GM19239 (cell line): ENCODE data around the gene HTR7.
"Not testable (repeated sequence)": the region's sequence is repeated elsewhere in the genome, so short reads cannot be mapped to it uniquely, and the experiment has no call there.

Experiments
- DNase-seq: peaks from one replicate; pipeline ENCODE4 v3.0.0; 2011; ENCODE audit warnings: low spot score; ENCODE audit not compliant: insufficient read length
- FAIRE-seq: peaks from 2 replicates; lab custom pipeline; 2011; peaks lifted over from hg19 to GRCh38; lab: Jason Lieb, UNC

Gene HTR7

GRCh38 chr10:90807106-90807505, 50.7 kb downstream of the HTR7 start:
- not testable (repeated sequence) for FAIRE-seq, DNase-seq

- FAIRE-seq (no peak), DNase-seq (no peak)
These were observed 51.2 kb downstream of the HTR7 start for GRCh38 chr10:90806677-90807076.

GRCh38 chr10:90805206-90805605, 52.6 kb downstream of the HTR7 start:
- FAIRE-seq, result no peak
- no peak for DNase-seq

- DNase-seq (no peak), FAIRE-seq (peak; percentile 8)
These were observed 53.5 kb downstream of the HTR7 start for GRCh38 chr10:90804354-90804753.

DNA sequence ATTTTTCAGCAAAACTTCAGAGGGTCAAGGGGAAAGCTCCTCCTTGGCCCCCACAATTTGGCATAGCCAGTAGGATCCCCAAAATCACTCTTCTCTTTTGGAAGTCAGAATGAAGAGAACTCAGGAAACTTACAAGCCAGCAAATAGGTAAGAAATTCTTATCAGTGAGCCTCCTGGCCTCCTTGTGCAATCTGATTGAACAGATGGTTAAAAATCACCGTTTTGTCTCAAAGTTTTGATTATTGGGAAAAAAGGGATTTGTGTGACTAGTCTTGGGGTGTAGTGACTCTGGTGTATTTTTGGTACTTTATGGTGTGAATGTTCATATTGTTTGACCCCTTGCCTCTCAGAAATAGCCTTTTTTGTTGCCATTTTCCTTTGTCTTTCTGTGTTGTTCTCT, 56.2 kb downstream of the HTR7 start:
- DNase-seq, result no peak
- FAIRE-seq, result no peak

DNA sequence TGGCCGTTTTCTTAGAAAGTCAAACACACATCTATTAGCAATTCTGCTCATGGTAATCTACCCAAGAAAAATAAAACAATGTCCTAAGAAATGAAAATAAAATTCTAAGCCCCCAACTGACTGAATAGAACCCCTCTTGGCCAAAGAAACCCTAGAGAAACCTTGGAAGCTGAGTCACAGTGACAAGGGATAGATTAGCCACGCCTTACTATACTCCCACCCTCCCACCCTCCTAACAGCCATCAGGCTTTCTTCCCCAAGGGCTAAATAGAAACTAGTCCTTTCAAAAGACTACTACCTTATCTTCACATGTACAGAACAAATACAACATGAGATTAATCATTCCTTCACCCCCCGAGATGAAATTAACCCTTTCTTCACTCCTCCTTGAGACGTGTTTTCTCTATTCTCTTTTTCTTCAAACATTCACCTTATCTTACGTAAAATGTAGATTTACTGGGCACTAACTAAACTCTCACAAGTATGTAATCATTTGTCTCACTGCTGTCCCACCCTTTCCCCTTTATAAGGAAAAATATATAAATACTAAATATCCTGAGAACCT, 57.5 kb downstream of the HTR7 start:
- FAIRE-seq, result no peak

GRCh38 chr10:90799172-90799571, 58.7 kb downstream of the HTR7 start:
- DNase-seq (no peak), FAIRE-seq (no peak)

More for the DNA sequence above, 57.5 kb downstream of the HTR7 start:
- DNase-seq, result no peak

DNA sequence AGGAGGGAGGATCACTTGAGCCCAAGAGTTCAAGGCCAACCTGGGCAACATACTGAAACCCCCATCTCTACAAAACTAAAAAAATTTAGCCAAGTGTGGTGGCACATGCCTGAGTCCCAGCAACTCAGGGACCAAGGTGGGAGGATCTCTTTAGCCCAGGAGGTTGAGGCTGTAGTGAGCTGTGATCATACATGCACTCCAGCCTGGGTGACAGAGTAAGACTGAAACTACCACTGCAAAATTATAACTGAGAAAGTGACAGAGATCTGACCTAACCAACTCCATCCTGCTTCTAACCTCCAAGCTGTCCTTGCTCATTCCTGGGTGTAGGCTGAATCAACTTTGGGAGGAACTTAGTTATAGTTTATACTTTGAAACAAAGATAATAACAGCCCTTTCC, 59.4 kb downstream of the HTR7 start:
- no peak for FAIRE-seq
- DNase-seq, result no peak

DNA sequence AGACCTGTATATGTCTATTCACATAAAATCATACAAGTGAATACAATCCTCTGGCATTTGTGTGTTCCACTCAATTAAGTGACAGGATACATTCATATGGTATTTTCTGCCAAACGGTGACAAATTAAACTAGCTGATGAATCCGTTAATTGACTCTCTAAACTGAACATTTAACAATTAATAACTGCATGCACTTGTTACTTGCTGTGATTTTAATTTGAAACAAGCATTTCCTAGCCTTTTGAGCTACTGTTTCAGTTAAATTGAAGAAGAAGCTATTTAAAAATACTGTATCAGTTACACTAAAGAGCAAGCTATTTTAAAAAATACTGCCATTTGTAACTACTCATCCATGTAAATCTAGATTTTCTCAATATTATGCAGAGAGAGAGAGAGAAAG, 67.4 kb downstream of the HTR7 start:
- FAIRE-seq, result no peak

DNA sequence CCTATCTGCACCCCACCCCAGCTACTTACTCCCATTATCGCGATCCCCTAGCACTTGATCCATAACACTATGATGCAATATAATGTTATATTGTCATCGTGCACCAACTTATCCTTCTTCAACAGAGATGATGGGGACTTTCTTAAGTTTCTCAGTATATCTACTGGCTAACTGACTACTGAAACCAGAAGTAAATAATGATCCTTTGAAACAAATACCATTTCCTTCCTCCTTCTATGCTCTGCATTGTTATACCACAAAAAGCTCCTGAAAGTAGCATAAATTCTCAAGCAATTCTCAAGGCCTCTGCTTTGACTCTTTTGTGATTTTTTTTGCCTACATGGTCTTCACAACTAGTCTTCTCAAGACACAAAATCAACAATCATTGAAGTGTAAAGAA, 68.9 kb downstream of the HTR7 start:
- no peak for FAIRE-seq

More for the DNA sequence above, 67.4 kb downstream of the HTR7 start:
- no peak for DNase-seq

DNA sequence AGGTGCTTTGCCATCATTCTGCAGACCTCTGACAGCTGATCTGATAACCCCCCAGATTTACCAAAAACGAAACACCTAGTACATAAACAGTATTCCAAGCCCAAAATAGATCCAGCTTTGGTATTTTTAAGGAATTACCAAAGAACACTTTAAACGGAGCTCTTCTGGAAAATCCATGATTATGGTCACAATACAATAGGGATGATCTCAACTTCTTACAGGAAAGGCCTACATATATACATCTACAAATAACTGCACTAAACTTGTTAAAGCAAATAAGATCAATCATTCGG, 69.7 kb downstream of the HTR7 start:
- no peak for DNase-seq
- no peak for FAIRE-seq

More for the DNA sequence above, 68.9 kb downstream of the HTR7 start:
- no peak for DNase-seq

GRCh38 chr10:90787393-90788198, 70.2 kb downstream of the HTR7 start:
- DNase-seq (no peak), FAIRE-seq (peak; percentile 64)

DNA sequence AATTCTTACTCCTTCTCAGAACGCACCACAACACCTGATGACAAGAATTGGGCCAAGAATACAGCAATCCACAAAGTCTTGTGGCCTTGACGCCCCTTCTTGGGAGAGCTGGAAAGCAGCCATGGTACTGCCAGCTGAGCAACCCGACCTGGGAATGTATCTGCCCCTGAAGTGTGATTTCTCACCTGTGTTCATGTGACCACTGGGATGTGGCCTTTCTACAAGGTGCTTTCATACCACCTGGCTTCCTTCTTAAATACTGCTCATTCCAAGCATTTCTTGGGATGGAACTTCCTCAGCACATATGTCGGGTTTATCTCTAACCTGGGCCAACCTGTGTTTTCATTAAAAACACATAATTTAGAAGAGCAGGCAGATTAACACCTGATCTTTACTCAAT, 72.1 kb downstream of the HTR7 start:
- FAIRE-seq (no peak), DNase-seq (no peak)

DNA sequence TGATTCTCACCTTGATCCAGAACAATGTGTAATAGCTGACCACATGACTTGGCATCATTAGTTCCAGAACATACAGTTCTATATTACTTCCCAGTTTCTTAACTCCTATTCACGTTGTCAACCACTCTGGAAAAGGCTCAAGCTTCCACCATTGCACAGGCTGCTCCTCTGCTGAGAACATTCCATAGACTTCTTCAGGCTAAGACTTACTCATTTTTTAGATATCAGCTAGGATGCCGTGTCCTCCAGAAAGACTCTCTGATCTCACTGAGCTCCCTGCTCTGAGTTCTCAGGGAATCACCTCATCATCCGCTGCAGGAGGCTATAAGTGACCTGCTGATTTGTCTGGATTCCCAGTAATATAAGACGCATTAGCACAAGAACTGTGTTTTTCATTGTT, 73.1 kb downstream of the HTR7 start:
- FAIRE-seq, result no peak
- no peak for DNase-seq

- no peak for FAIRE-seq
These were observed 77.4 kb downstream of the HTR7 start for GRCh38 chr10:90780488-90780887.

DNA sequence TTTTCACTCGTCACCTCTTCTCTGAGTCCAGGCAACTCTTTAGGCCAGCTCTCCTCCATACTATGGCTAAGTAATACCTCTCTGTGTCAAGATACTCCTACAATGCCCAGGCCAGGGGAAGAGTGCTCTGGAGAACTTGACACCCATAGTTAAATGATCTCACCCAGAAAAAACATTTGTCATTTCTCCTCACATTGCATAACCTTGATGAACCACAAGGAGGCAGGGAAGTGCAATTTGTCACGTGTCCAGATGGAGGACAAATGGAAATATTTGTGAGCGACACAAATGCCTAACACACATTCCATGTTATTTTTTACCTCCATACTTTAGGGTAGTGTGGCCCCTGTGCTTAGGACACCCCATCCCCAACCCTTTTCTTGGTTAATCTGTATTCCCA, 78.3 kb downstream of the HTR7 start:
- FAIRE-seq (no peak), DNase-seq (no peak)

More at GRCh38 chr10:90780488-90780887, 77.4 kb downstream of the HTR7 start:
- no peak for DNase-seq

DNA sequence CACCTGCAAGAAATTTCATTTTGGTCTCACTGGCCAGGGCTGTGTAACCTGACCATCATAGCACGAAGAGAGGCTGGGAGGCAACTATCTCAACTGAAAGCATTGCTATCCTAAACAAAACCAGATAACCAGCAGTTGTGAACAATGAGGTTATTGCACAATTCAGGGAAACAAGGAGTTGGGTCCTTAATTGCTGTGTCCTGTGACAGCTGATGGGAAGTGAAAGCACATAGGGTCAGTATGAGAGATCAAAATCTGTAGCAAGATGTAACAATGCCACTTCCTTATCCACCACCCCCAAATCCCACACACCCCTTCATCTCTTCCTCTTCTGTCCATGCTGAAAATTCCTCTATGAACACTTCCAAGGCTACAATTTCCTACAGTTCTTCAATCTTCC, 80.2 kb downstream of the HTR7 start:
- no peak for FAIRE-seq
- no peak for DNase-seq

DNA sequence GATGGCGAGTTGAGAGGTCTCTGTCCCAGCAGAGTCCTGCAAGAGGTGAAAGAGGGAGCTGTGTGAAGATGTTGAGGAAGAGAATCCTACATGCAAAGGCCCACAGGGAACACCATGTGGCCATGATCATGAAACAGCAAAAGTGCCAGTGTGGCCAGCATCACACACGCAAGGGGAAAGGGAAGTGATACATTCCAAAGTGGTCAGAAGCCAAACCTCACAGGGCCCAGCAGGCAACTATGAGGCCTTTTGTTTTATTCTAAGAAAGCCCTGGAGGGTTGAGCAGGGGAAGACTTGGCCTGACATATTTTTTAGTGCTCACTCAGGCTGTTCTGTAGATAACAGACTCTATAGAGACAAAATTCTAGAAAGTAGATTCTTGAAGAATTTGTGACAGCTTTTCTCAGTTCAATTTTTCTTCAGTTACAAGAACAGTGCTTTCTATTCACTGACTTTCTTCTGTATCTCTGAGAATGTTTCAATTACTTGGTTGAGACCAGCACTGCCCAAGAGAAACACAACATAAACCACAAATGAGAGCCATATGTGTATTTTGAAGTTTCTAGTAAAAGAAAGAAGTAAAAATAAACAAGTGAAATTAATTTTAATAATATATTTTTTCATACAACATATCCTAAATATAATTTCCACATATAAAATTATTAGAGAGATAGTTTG, 82.3 kb downstream of the HTR7 start:
- FAIRE-seq, result no peak

DNA sequence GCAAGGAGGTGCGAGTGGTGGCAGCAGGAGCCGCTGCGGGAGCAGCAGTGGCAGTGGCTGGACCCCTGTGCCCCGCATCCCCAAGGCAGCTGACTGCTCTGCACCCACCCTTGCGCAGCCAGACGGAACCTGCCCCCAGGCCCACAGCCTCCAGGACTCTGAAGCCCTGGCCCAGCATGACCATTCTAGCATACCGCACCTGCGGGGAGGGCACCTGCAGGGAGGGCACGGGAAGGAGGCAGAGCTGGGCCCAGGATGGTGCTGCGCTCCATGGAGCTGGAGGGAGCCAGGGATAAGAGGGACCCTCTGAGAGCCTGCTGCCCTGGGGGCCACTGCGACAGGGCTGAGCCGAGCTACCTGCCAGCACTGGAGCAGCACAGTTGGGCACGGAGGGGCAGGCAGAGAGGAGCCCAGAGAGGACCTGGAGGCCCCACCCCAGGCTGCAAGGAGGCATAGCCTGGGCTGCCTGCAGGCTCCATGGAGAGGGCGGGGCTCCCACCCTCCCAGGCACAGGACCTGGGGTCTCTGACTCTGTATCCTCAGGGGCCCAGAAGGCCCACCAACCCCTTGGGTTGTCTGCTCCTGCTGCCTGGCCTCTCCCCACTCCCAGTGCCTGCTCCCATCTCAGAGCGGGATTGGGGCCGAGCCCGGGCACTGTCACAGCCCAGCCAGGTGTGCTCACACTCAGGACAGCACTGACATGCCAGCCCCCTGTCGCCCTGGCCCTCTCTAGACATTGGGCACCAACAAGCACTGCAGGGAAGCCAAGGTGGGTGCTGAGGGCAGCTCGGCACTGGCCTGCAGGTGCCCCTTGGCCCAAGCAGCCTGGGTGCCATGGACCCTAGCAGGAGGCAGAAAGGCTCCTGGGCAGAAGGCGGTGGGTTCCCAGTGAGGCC, 87.6 kb downstream of the HTR7 start:
- no peak for DNase-seq
- no peak for FAIRE-seq

More for the DNA sequence above, 82.3 kb downstream of the HTR7 start:
- no peak for DNase-seq
